Measurements from ENCODE around the gene GIMAP4. TPM values are rescaled to one million over a fixed set of nuclear protein-coding genes. Genes with fewer than 3 reads are reported as not detected.
"Not testable (repeated sequence)": the region's sequence is repeated elsewhere in the genome, so short reads cannot be mapped to it uniquely, and the experiment has no call there.

Gene GIMAP4
- total RNA-seq, 2 donors from 2014 or later: 22.3 to 23.5 TPM

DNA sequence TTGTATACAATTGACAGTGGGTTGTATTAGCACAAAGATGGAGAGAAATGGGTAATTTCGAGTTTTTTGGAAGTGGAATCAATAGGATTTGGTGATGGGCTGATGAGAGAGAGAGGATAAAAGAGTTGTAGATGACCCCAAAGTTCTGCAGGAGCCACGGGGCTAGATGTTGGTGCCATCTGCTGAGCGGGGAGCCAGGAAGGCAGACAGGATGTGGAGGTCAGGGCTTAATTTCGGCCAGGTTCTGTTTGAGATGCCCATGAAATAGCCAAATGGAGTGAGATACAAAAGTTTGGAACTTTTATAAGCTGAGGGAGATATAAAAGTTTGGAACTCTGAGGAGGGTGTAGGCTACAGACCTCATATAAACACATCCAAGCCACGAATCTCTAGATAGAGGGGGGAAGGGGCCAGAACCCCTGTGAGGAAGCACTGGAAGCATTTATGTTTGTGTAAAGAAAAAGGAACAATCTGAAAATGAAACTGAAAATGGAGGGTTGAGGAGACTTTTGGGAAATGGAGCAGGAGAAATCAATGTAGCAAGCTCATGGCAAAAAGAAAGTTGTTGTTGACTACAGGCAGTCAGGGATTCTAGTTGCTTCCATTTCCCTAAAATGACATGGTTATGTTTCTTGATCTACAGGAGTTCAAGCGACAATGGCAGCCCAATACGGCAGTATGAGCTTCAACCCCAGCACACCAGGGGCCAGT lies 2.2 kb downstream of the GIMAP4 start:
- no peak for DNase-seq (ENCODE audit: low spot score)
- no peaks in the 10 kb centered on the region for H3K27me3 ChIP-seq
- peak overlapping the region; percentile 70 to 73 for H3K27ac ChIP-seq
- peaks cover 0 to 8% of the 10 kb centered on the region in 2 donors for H3K4me1 ChIP-seq
- no peaks in the 10 kb centered on the region for H3K9me3 ChIP-seq
- H3K4me3 ChIP-seq: peak overlapping the region; percentile 47 to 51
- peaks cover 27% of the 10 kb centered on the region for H3K36me3 ChIP-seq
- TF ChIP-seq, protein P1, sequence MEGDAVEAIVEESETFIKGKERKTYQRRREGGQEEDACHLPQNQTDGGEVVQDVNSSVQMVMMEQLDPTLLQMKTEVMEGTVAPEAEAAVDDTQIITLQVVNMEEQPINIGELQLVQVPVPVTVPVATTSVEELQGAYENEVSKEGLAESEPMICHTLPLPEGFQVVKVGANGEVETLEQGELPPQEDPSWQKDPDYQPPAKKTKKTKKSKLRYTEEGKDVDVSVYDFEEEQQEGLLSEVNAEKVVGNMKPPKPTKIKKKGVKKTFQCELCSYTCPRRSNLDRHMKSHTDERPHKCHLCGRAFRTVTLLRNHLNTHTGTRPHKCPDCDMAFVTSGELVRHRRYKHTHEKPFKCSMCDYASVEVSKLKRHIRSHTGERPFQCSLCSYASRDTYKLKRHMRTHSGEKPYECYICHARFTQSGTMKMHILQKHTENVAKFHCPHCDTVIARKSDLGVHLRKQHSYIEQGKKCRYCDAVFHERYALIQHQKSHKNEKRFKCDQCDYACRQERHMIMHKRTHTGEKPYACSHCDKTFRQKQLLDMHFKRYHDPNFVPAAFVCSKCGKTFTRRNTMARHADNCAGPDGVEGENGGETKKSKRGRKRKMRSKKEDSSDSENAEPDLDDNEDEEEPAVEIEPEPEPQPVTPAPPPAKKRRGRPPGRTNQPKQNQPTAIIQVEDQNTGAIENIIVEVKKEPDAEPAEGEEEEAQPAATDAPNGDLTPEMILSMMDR (IDR thresholded peaks at IDR 0.05): no peak

DNA sequence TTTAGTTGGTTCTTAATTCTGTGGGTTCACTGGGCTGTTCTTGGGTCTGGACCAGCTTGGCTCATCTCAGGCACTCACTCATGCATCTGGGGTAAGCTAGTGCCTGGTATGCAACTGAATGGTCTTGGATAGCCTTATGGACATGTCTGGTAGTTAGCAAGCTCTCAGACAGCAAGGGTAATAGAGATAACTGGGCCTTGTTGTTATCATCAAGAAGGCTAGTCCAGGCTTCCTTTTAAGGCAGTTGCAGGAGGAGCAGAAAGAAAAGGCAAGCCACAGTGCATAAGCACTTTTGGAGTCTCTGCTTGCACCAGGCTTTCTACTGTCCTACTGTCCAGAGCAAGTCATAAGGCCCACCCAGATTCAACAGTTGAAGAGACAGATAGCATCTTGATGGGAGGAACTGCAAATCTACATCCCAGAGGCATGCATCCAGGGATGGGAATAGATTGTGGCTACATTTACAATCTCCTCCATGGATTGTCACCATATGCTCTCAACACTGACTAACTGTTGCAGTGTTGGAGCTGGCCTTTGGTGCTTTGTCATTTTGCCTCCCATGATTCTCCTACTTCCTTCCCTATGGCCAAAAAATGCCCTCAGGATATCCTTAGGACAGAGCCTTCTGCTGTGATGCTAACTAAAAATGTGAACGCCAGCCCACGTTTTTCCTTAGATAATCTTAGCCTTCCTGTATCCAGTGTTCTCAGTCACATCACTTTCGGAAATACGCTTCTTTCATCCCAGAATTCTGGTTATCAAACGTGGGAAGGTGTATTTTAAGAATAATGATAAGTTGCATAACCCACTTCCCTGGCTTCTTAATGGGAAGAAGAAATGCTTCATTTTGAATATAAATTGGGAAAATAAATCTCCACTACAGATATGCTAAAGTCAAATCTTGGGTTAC lies 3.6 kb downstream of the GIMAP4 start:
- H3K4me3 ChIP-seq: no peak overlapping the region
- DNase-seq (ENCODE audit: low spot score): no peak
- peaks cover 0 to 8% of the 10 kb centered on the region in 2 donors for H3K4me1 ChIP-seq
- no peak overlapping the region for H3K27ac ChIP-seq
- H3K9me3 ChIP-seq: no peaks in the 10 kb centered on the region
- peaks cover 27% of the 10 kb centered on the region for H3K36me3 ChIP-seq
- TF ChIP-seq, protein P1 (IDR thresholded peaks at IDR 0.05): no peak
- no peaks in the 10 kb centered on the region for H3K27me3 ChIP-seq

DNA sequence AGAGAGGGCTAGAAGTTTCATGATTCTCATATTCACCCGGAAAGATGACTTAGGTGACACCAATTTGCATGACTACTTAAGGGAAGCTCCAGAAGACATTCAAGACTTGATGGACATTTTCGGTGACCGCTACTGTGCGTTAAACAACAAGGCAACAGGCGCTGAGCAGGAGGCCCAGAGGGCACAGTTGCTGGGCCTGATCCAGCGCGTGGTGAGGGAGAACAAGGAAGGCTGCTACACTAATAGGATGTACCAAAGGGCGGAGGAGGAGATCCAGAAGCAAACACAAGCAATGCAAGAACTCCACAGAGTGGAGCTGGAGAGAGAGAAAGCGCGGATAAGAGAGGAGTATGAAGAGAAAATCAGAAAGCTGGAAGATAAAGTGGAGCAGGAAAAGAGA lies 5.3 kb downstream of the GIMAP4 start:
- Histone ChIP-seq H3K9me3 (no peaks in the 10 kb centered on the region), H3K4me3 (no peak overlapping the region), H3K36me3 (peaks cover 27% of the 10 kb centered on the region), H3K27ac (no peak overlapping the region), H3K4me1 (peaks cover 0 to 8% of the 10 kb centered on the region in 2 donors), H3K27me3 (no peaks in the 10 kb centered on the region)
- TF ChIP-seq, protein P1 (IDR thresholded peaks at IDR 0.05): no peak
- no peak for DNase-seq (ENCODE audit: low spot score)

DNA sequence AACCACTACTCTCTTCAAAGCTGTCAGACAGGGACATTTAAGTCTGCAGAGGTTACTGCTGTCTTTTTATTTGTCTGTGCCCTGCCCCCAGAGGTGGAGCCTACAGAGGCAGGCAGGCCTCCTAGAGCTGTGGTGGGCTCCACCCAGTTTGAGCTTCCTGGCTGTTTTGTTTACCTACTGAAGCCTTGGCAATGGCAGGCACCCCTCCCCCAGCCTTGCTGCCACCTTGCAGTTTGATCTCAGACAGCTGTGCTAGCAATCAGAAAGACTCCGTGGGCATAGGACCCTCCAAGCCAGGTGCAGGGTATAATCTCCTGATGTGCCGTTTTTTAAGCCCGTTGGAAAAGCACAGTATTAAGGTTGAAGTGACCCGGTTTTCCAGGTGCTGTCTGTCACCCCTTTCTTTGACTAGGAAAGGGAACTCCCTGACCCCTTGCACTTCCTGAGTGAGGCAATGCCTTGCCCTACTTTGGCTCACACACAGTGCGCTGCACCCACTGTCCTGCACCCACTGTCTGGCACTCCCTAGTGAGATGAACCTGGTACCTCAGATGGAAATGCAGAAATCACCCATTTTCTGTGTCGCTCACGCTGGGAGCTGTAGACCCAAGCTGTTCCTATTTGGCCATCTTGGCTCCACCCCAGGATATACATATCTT lies 12.9 kb downstream of the GIMAP4 start:
- not testable (repeated sequence) for H3K27me3 ChIP-seq; H3K9me3 ChIP-seq; H3K36me3 ChIP-seq; H3K4me1 ChIP-seq; H3K27ac ChIP-seq; DNase-seq (ENCODE audit: low spot score); H3K4me3 ChIP-seq

DNA sequence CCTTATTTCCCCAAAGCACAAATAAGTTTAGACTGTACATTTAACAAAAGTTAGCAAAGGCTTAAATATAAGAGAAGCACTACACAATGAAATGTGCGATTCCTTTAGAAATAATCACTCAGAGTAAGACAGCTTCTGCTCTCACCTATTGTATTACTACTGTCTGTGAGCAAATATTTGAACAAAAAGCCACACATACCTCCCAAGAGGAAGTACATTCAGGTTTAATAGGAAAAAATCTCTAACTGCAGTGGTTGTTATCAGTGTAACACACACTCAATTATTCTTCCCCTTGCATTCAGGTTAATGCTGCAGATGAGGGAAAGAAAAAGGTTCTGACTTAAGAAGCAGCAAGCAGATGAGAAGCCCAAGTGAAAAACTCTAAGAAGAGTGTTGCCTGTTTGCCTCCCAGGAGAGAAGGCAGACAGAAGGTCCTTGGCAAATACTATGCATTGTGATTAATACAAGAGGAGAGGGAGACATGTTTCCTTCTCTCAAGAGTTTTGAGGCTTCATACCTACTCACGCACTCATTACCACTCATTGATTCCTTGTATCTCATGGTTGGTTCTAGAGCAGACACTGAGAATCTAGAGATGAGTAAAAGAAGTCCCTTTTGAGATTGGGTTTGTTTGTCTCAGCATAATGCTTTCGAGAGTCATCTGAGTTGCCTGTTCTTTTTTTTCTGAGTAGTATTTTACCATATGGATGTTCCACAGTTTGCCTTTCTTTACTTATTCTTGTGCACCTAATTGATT lies 13.6 kb downstream of the GIMAP4 start:
- Histone ChIP-seq H3K27ac (no peak overlapping the region), H3K27me3 (no peaks in the 10 kb centered on the region), H3K9me3 (peaks cover 0 to 8% of the 10 kb centered on the region in 2 donors), H3K4me1 (peaks cover 0 to 7% of the 10 kb centered on the region in 2 donors), H3K4me3 (no peak overlapping the region), H3K36me3 (no peaks in the 10 kb centered on the region)
- no peak for DNase-seq (ENCODE audit: low spot score)
- TF ChIP-seq, protein P1 (IDR thresholded peaks at IDR 0.05): no peak
